H1 (cell line): ENCODE measurements around the gene NOS2. TPM values are rescaled to one million over a fixed set of nuclear protein-coding genes. Genes with fewer than 3 reads are reported as not detected.

Experiments
- CTCF ChIA-PET: fragments of 300-600 bp; sonication (Branson Sonifier 250); formaldehyde crosslinking; loops from one replicate; lab custom pipeline; 2021; ENCODE audit not compliant: partially characterized antibody; lab: Charles Lee
- POLR2A ChIA-PET: fragments of 300-600 bp; sonication (Branson Sonifier 250); formaldehyde crosslinking; loops from one replicate; lab custom pipeline; 2021; ENCODE audit warnings: inconsistent platforms; ENCODE audit not compliant: partially characterized antibody; lab: Charles Lee
- DNase-seq, 2 experiments: peaks; one replicate each; pipeline versions ENCODE4 v3.0.0 to v3.0.0-alpha.2; 2010 to 2022; ENCODE audit warnings: low spot score in 2 of 2, low read depth in 1 of 2, mixed read lengths in 1 of 2
- FAIRE-seq: peaks from 2 replicates; lab custom pipeline; 2011; peaks lifted over from hg19 to GRCh38; lab: Jason Lieb, UNC
- H2AFZ ChIP-seq: 2 replicates; pipeline ENCODE4 v1.8.1; 2012; ENCODE audit warnings: low read length, inconsistent platforms
- H2AK5ac ChIP-seq: 2 replicates; pipeline ENCODE4 v1.6.1; 2013; ENCODE audit warnings: low read depth, low read length
- H2BK120ac ChIP-seq: replicated peaks from 2 replicates; pipeline ENCODE3; 2013; ENCODE audit warnings: low read depth, low read length, inconsistent platforms
- H2BK12ac ChIP-seq: 2 replicates; pipeline ENCODE4 v1.6.1; 2013; ENCODE audit warnings: low read depth, low read length
- H2BK15ac ChIP-seq: 2 replicates; pipeline ENCODE4 v1.6.1; 2013; ENCODE audit warnings: low read length
- H2BK20ac ChIP-seq: 2 replicates; pipeline ENCODE4 v1.6.1; 2013; ENCODE audit warnings: low read length
- H2BK5ac ChIP-seq: 2 replicates; pipeline ENCODE4 v1.6.1; 2013; ENCODE audit warnings: low read depth, low read length
- H3K14ac ChIP-seq: 2 replicates; pipeline ENCODE4 v1.6.1; 2013; ENCODE audit warnings: inconsistent platforms; ENCODE audit not compliant: insufficient read length
- H3K18ac ChIP-seq: 2 replicates; pipeline ENCODE4 v1.6.1; 2013; ENCODE audit warnings: low read length; ENCODE audit errors: extremely low read depth
- H3K23ac ChIP-seq: 2 replicates; pipeline ENCODE4 v1.6.1; 2013; ENCODE audit warnings: inconsistent platforms; ENCODE audit not compliant: insufficient read length
- H3K23me2 ChIP-seq: 2 replicates; pipeline ENCODE4 v1.6.1; 2013; ENCODE audit warnings: low read depth, low read length
- H3K27ac ChIP-seq: 2 replicates; pipeline ENCODE4 v1.6.1; 2011; ENCODE audit warnings: low read depth, low read length, inconsistent platforms
- H3K27me3 ChIP-seq, 4 experiments: replicated peaks in 1 of 4; 1 replicate in 1 of 4; 2 replicates in 3 of 4; pipeline versions ENCODE4 v1.6.1 to v1.8.1; 2011 to 2013; ENCODE audit warnings: low read length in 3 of 4, mild to moderate bottlenecking in 3 of 4, inconsistent platforms in 2 of 4, mixed read lengths in 2 of 4, moderate library complexity in 1 of 4; ENCODE audit not compliant: control insufficient read depth in 3 of 4, insufficient read depth in 3 of 4; ENCODE audit errors: extremely low read depth in 1 of 4
- H3K36me3 ChIP-seq, 4 experiments: 2 replicates each; pipeline versions ENCODE4 v1.6.1 to v1.8.1; 2011 to 2013; ENCODE audit warnings: mild to moderate bottlenecking in 4 of 4, low read length in 3 of 4, moderate library complexity in 2 of 4, control low read depth in 1 of 4, inconsistent platforms in 1 of 4; ENCODE audit not compliant: insufficient read depth in 4 of 4, control insufficient read depth in 2 of 4
- H3K4ac ChIP-seq: replicated peaks from 2 replicates; pipeline ENCODE3; 2013; ENCODE audit warnings: low read length, low read depth, mixed read lengths, inconsistent platforms; ENCODE audit not compliant: insufficient read length
- H3K4me1 ChIP-seq, 4 experiments: replicated peaks in 1 of 4; 1 replicate in 1 of 4; 2 replicates in 3 of 4; pipeline versions ENCODE4 v1.6.1 to v1.8.1; 2011 to 2013; ENCODE audit warnings: low read length in 3 of 4, inconsistent platforms in 2 of 4, mixed read lengths in 1 of 4; ENCODE audit not compliant: insufficient read depth in 4 of 4, control insufficient read depth in 3 of 4
- H3K4me2 ChIP-seq, 2 experiments: 2 replicates each; pipeline versions ENCODE4 v1.6.1 to v1.8.1; 2011 to 2013; ENCODE audit warnings: low read depth in 2 of 2, low read length in 2 of 2, control low read depth in 1 of 2, inconsistent platforms in 1 of 2, mild to moderate bottlenecking in 1 of 2; ENCODE audit not compliant: insufficient read depth in 1 of 2
- H3K4me3 ChIP-seq, 4 experiments: fragments of 200-600, 300-600 bp in 1 of 4; sonication (generic), shearing (Covaris generic), sonication (Bioruptor Twin) in 1 of 4; 2 replicates each; pipeline versions ENCODE4 v1.5.1 to v1.8.1; 2011 to 2016; ENCODE audit warnings: low read length in 4 of 4, low read depth in 3 of 4, control low read depth in 2 of 4, inconsistent platforms in 2 of 4, mild to moderate bottlenecking in 2 of 4, mixed read lengths in 1 of 4, moderate library complexity in 1 of 4; ENCODE audit not compliant: insufficient read depth in 2 of 4; ENCODE audit errors: extremely low read depth in 1 of 4
- H3K56ac ChIP-seq: replicated peaks from 2 replicates; pipeline ENCODE3; 2013; ENCODE audit warnings: low read depth, mild to moderate bottlenecking, mixed read lengths, low read length, inconsistent platforms; ENCODE audit not compliant: insufficient read length
- H3K79me1 ChIP-seq: 2 replicates; pipeline ENCODE4 v1.6.1; 2013; ENCODE audit warnings: low read depth, low read length, control low read depth
- H3K79me2 ChIP-seq, 2 experiments: 2 replicates each; pipeline versions ENCODE4 v1.6.1 to v1.8.1; 2012 to 2013; ENCODE audit warnings: low read length in 2 of 2, mild to moderate bottlenecking in 2 of 2, inconsistent platforms in 1 of 2; ENCODE audit not compliant: insufficient read depth in 2 of 2, control insufficient read depth in 1 of 2
- H3K9ac ChIP-seq, 4 experiments: replicated peaks in 1 of 4; 1 replicate in 1 of 4; 2 replicates in 3 of 4; pipeline versions ENCODE4 v1.6.1 to v1.8.1; 2011 to 2013; ENCODE audit warnings: low read depth in 3 of 4, low read length in 3 of 4, control low read depth in 2 of 4, mild to moderate bottlenecking in 2 of 4, moderate library complexity in 2 of 4, inconsistent platforms in 1 of 4; ENCODE audit errors: extremely low read depth in 1 of 4
- H3K9me3 ChIP-seq, 2 experiments: 2 replicates each; pipeline versions ENCODE4 v1.6.1 to v1.8.1; 2012 to 2013; ENCODE audit warnings: mild to moderate bottlenecking in 2 of 2, moderate library complexity in 2 of 2, control low read depth in 1 of 2, inconsistent platforms in 1 of 2, low read depth in 1 of 2, low read length in 1 of 2, mixed read lengths in 1 of 2; ENCODE audit not compliant: insufficient read depth in 2 of 2
- H4K20me1 ChIP-seq, 2 experiments: replicated peaks in 1 of 2; 2 replicates each; pipeline versions ENCODE3 to v1.8.1; 2011 to 2013; ENCODE audit warnings: inconsistent platforms in 2 of 2, low read length in 2 of 2, mild to moderate bottlenecking in 1 of 2; ENCODE audit not compliant: insufficient read depth in 2 of 2, control insufficient read depth in 1 of 2
- H4K5ac ChIP-seq: 2 replicates; pipeline ENCODE4 v1.6.1; 2013; ENCODE audit warnings: low read length, low read depth, mixed read lengths, inconsistent platforms; ENCODE audit not compliant: insufficient read length
- H4K8ac ChIP-seq: 2 replicates; pipeline ENCODE4 v1.8.0; 2013; ENCODE audit warnings: mild to moderate bottlenecking, moderate library complexity, low read length, inconsistent platforms; ENCODE audit not compliant: insufficient read depth; ENCODE audit errors: extremely low read depth
- H4K91ac ChIP-seq: replicated peaks from 2 replicates; pipeline ENCODE3; 2013; ENCODE audit warnings: low read length, mixed read lengths, inconsistent platforms; ENCODE audit not compliant: insufficient read length
- CTCF ChIP-seq, 3 experiments: IDR thresholded peaks; 1 replicate in 2 of 3; 2 replicates in 1 of 3; pipeline versions ENCODE4 v1.5.1 to v1.6.1; 2011; ENCODE audit warnings: low read length in 3 of 3, mild to moderate bottlenecking in 3 of 3, inconsistent platforms in 2 of 3, low read depth in 1 of 3, moderate library complexity in 1 of 3; ENCODE audit not compliant: insufficient read depth in 1 of 3; ENCODE audit errors: control extremely low read depth in 1 of 3
- EP300 ChIP-seq, 2 experiments: IDR thresholded peaks; 1 replicate in 1 of 2; 2 replicates in 1 of 2; pipeline ENCODE4 v1.6.1; 2011 to 2012; ENCODE audit warnings: low read depth in 2 of 2, low read length in 2 of 2, mild to moderate bottlenecking in 2 of 2, borderline replicate concordance in 1 of 2, inconsistent platforms in 1 of 2, moderate library complexity in 1 of 2
- RAD21 ChIP-seq, 2 experiments: IDR thresholded peaks in 1 of 2; conservative IDR thresholded peaks in 1 of 2; 2 replicates each; pipeline ENCODE4 v1.6.1; 2011; ENCODE audit warnings: low read depth in 2 of 2, low read length in 2 of 2, improper control_type of control experiment in 1 of 2, inconsistent platforms in 1 of 2, mild to moderate bottlenecking in 1 of 2, moderate library complexity in 1 of 2
- WGBS, 2 experiments: shearing (Covaris generic) in 1 of 2; methylation state at CpG; one replicate each; pipeline versions ENCODE4 v1.1.6 to v1.1.7; 2013 to 2015; ENCODE audit warnings: low lambda C conversion rate in 2 of 2, mixed read lengths in 2 of 2, inconsistent platforms in 1 of 2, low coverage in 1 of 2, missing lambda C conversion rate in 1 of 2; ENCODE audit not compliant: insufficient replicate concordance in 2 of 2, insufficient coverage in 1 of 2, insufficient read length in 1 of 2; ENCODE audit errors: extremely low coverage in 1 of 2, missing lambda C conversion rate in 1 of 2; 5-methylcytosine and 5-hydroxymethylcytosine counted together
- polyA plus RNA-seq, 7 experiments: library from polyadenylated mRNA; depleted of rRNA in 3 of 7; stranded (reverse) in 5 of 7; unstranded in 2 of 7; fragments of >200 nt in 5 of 7; fragments of 200-250 nt in 2 of 7; gene quantifications; 1 replicate in 5 of 7; 2 replicates in 1 of 7; 4 replicates in 1 of 7; pipeline versions ENCODE4 v1.2.1 to v1.2.3, GENCODE V29; 2011 to 2013; ENCODE audit warnings: missing spikeins in 2 of 7, mixed read lengths in 2 of 7
- total RNA-seq: library from RNA; stranded (reverse); fragmentation: NEBNext Ultra II Directional; extraction: Animal tissue kit (Norgen Biotek cat#: 25700); gene quantifications from 2 replicates; pipeline ENCODE4 v1.2.1, GENCODE V29; 2021
- TF ChIP-seq, protein P1 (sequence below): IDR thresholded peaks from 2 replicates; pipeline ENCODE4 v1.6.1; 2012; ENCODE audit warnings: inconsistent platforms

NOS2 gene
- total and polyA plus RNA-seq, 2 of the 8 experiments (the other 6 are each of a cell fraction or from before 2014, with no cell fraction given) = 1.0 to 1.9 TPM

DNA sequence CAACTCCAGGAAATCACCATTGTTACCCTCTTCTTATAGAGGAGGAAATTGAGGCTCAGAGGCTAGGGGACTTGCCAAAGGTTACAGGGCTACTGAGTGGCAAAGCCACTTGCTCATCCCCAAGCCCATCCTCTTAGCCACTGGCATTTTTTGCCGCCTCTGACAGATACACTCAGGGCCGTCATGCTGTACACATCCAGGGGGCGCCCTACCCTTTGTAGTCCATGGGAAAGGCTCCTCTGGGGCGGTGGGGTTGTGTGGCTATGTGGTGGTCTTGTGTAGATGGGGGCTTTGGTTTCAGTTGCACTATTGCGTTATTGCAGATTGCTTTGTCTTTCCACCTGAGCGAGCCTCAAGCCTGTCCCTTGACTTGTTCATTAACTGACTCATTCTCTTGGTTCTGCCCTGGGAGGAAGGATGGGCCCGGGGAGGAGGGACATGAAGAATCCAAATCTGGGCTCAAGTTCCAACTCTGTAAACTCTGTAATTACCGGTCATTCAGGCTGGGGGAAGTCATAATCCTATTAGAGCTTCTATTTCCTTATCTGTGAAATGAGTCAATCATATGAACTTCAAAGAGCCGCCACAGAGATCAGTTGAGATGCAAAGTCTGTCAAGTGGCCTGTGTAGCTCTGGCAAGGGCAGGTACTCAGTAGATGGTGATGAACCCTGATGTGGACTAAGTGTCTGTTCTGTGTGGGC, 2.8 kb downstream of the NOS2 start:
- H3K4ac ChIP-seq = no peak overlapping the region
- no peak overlapping the region for H4K8ac ChIP-seq
- no peak overlapping the region for H3K27ac ChIP-seq
- no peak overlapping the region for H3K4me2 ChIP-seq
- peaks cover 7% of the 10 kb centered on the region; the same call in 1 of the 2 replicates for H3K23me2 ChIP-seq
- H3K9me3 ChIP-seq = no peaks in the 10 kb centered on the region
- FAIRE-seq (no peak), DNase-seq (peak in 1 of 2 experiments; percentile 75)
- no peaks in the 10 kb centered on the region for H3K36me3 ChIP-seq
- H4K5ac ChIP-seq = no peak overlapping the region
- no peak overlapping the region for H2AFZ ChIP-seq
- H2BK20ac ChIP-seq = no peak overlapping the region
- no peak overlapping the region for H4K91ac ChIP-seq
- CTCF ChIA-PET = interaction anchor here (0.6 to 9.0 kb wide), 14 partner anchors 8 to 434 kb away, joined by 3 to 109 read pairs (median 6); no protein-coding TSS in a partner anchor
- H3K4me1 ChIP-seq = peaks cover 0 to 3% (median 1%) of the 10 kb centered on the region in 4 experiments; a peak in 4 of 7 replicates
- POLR2A ChIA-PET = no interaction called here
- 82% methylated on average over 9 of the region's 9 CpGs; no CpG with 5 or more reads in 1 of the 2 experiments for WGBS, 2 experiments
- no peaks in the 10 kb centered on the region for H3K79me2 ChIP-seq
- no peak overlapping the region for H2BK15ac ChIP-seq
- H3K14ac ChIP-seq = no peak overlapping the region
- H2BK12ac ChIP-seq = no peak overlapping the region
- H2BK5ac ChIP-seq = peak overlapping the region; percentile 60; the same call in 1 of the 2 replicates
- no peaks in the 10 kb centered on the region for H4K20me1 ChIP-seq
- H3K9ac ChIP-seq = no peak overlapping the region
- no peak overlapping the region for H3K18ac ChIP-seq
- no peak overlapping the region for H3K56ac ChIP-seq
- H3K23ac ChIP-seq = no peak overlapping the region
- no peaks in the 10 kb centered on the region for H3K79me1 ChIP-seq
- H2AK5ac ChIP-seq = no peak overlapping the region
- peaks cover 0 to 20% (median 18%) of the 10 kb centered on the region in 4 experiments; a peak in 6 of 7 replicates for H3K27me3 ChIP-seq
- TF ChIP-seq, protein P1, sequence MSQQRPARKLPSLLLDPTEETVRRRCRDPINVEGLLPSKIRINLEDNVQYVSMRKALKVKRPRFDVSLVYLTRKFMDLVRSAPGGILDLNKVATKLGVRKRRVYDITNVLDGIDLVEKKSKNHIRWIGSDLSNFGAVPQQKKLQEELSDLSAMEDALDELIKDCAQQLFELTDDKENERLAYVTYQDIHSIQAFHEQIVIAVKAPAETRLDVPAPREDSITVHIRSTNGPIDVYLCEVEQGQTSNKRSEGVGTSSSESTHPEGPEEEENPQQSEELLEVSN = peak; percentile 50; the same call in 1 of the 2 replicates
- peak; percentile 46 to 67 (median 62) for TF ChIP-seq CTCF (IDR thresholded peaks at IDR 0.05; ENCODE audit: control extremely low read depth in 1 of 3, insufficient read depth in 1 of 3, low read depth in 1 of 3, low read length in 3 of 3)
- no peak for TF ChIP-seq EP300 (IDR thresholded peaks at IDR 0.05; ENCODE audit: borderline replicate concordance in 1 of 2, low read depth in 2 of 2, low read length in 2 of 2)
- TF ChIP-seq RAD21 (IDR thresholded peaks at IDR 0.05 in 1 of 2, conservative IDR thresholded peaks at IDR 0.05 in 1 of 2; ENCODE audit: low read depth in 2 of 2, low read length in 2 of 2) = peak; percentile 35 to 56
- no peak overlapping the region for H2BK120ac ChIP-seq
- no peak overlapping the region for H3K4me3 ChIP-seq
